Testis (tissue), 3 donors: ENCODE results near the gene PANX2. TPM values are rescaled to one million over a fixed set of nuclear protein-coding genes. Genes with fewer than 3 reads are reported as not detected.

Experiments
- DNase-seq: peaks from one replicate; pipeline ENCODE4 v3.0.0-alpha.2; 2019
- H3K27ac ChIP-seq, 2 donors: fragments of 200-600 bp; sonication (generic); one replicate each; pipeline ENCODE4 v1.5.1; 2019
- H3K27me3 ChIP-seq: fragments of 200-600 bp; sonication (generic); one replicate; pipeline ENCODE4 v1.5.1; 2019
- H3K36me3 ChIP-seq: fragments of 200-600 bp; sonication (generic); one replicate; pipeline ENCODE4 v1.5.1; 2017; ENCODE audit warnings: low read depth; ENCODE audit errors: missing control alignments
- H3K4me1 ChIP-seq: fragments of 200-600 bp; sonication (generic); one replicate; pipeline ENCODE4 v1.5.1; 2019
- H3K4me3 ChIP-seq, 2 donors: fragments of 200-600 bp; sonication (generic); one replicate each; pipeline ENCODE4 v1.5.1; 2017 to 2019
- H3K9me3 ChIP-seq: fragments of 200-600 bp; sonication (generic); one replicate; pipeline ENCODE4 v1.5.1; 2017
- POLR2A ChIP-seq: fragments of 450-650 bp; IDR thresholded peaks from one replicate; pipeline ENCODE4 v1.6.1; 2017; ENCODE audit warnings: antibody characterized with exemption, mild to moderate bottlenecking, moderate library complexity
- WGBS, 2 donors: methylation state at CpG; one replicate each; pipeline ENCODE4 v1.1.5; 2018; 5-methylcytosine and 5-hydroxymethylcytosine counted together
- intact Hi-C: fragments of 100-400 bp; cut with DNase I; formaldehyde crosslinking; loops from one replicate; pipeline ENCODE4 v1.15.1; 2023; ENCODE audit warnings: low total_unique reads
- polyA plus RNA-seq: library from polyadenylated mRNA; stranded (reverse); fragments of 350-450 nt; fragmentation: Illumina TruSeq; extraction: RNeasy Lipid Tissue Mini Kit (QIAGEN cat#74804); gene quantifications from one replicate; pipeline ENCODE4 v1.2.3, GENCODE V29; 2014; ENCODE audit warnings: low read depth, low replicate concordance; ENCODE audit not compliant: insufficient read depth
- total RNA-seq, 2 donors: library from RNA; depleted of rRNA; stranded (reverse); fragments of >200 nt; gene quantifications; one replicate each; pipeline ENCODE4 v1.2.3, GENCODE V29; 2016
- TF ChIP-seq, protein P1 (sequence below), 3 experiments: fragments of 450-650 bp in 2 of 3; fragments of 200-600 bp in 1 of 3; sonication (generic) in 1 of 3; IDR thresholded peaks; one replicate each; pipeline ENCODE4 v1.5.1; 2016 to 2019; ENCODE audit warnings: antibody characterized with exemption in 3 of 3, mild to moderate bottlenecking in 2 of 3, moderate library complexity in 1 of 3

PANX2 gene
- total and polyA plus RNA-seq, 3 donors from 2014 or later, result 2.0 to 6.3 (median 5.3) TPM

DNA sequence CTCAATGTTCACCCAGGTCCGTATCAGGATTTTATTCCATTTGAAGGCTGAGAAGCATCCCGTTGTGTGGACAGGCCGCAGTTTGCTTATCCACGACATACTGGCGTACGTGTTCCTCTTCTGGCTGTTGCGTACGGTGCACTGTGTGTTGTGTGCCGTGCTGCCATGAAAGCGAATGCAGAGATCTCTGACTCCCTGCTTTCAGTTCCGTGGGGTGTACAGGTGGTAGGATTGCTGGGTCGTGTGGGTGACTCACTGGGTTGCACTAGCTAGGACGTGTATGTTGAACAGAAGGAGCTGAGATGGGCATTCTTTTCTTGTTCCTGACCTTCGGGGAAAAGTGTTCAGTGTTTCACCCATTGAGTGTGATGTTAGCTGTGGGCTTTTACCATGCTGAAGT lies 40.6 kb downstream of the PANX2 start:
- H3K9me3 ChIP-seq, result no peaks in the 10 kb centered on the region
- intact Hi-C loops, result no loop called here
- peaks cover 31% of the 10 kb centered on the region for H3K4me1 ChIP-seq
- DNase-seq, result no peak
- no peak overlapping the region for H3K27ac ChIP-seq
- H3K36me3 ChIP-seq, result no peaks in the 10 kb centered on the region
- H3K4me3 ChIP-seq, result no peak overlapping the region
- no peaks in the 10 kb centered on the region for H3K27me3 ChIP-seq
- 88 to 90% methylated on average over 14 of the region's 14 CpGs for WGBS, 2 donors
- TF ChIP-seq, protein P1, sequence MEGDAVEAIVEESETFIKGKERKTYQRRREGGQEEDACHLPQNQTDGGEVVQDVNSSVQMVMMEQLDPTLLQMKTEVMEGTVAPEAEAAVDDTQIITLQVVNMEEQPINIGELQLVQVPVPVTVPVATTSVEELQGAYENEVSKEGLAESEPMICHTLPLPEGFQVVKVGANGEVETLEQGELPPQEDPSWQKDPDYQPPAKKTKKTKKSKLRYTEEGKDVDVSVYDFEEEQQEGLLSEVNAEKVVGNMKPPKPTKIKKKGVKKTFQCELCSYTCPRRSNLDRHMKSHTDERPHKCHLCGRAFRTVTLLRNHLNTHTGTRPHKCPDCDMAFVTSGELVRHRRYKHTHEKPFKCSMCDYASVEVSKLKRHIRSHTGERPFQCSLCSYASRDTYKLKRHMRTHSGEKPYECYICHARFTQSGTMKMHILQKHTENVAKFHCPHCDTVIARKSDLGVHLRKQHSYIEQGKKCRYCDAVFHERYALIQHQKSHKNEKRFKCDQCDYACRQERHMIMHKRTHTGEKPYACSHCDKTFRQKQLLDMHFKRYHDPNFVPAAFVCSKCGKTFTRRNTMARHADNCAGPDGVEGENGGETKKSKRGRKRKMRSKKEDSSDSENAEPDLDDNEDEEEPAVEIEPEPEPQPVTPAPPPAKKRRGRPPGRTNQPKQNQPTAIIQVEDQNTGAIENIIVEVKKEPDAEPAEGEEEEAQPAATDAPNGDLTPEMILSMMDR (IDR thresholded peaks at IDR 0.05), result no peak
- no peak for TF ChIP-seq POLR2A

DNA sequence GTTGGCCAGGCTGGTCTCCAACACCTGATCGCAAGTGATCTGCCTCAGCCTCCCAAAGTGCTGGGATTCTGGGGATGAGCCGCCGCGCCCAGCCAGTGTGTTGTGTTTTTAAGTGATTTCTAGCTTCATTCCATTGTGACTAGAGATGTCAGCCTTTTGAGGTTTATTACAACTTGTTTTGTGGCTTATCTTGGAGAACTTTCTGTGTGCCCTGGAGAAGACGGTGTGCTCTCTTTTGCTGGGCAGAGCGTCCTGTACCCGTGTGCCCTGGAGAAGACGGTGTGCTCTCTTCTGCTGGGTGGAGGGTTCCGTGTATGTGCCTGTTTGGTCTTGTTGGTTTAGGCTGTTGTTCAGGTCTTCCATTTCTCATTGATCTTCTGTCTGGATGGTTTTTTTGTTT lies 42.7 kb downstream of the PANX2 start:
- Histone ChIP-seq H3K4me1 (peaks cover 24% of the 10 kb centered on the region), H3K9me3 (no peaks in the 10 kb centered on the region), H3K27ac (no peak overlapping the region), H3K36me3 (no peaks in the 10 kb centered on the region), H3K4me3 (no peak overlapping the region), H3K27me3 (no peaks in the 10 kb centered on the region)
- no peak for DNase-seq
- TF ChIP-seq POLR2A, result no peak
- TF ChIP-seq, protein P1 (IDR thresholded peaks at IDR 0.05), result no peak
- WGBS, 2 donors, result 61 to 83% methylated on average over 9 of the region's 9 CpGs
- intact Hi-C loops, result no loop called here

DNA sequence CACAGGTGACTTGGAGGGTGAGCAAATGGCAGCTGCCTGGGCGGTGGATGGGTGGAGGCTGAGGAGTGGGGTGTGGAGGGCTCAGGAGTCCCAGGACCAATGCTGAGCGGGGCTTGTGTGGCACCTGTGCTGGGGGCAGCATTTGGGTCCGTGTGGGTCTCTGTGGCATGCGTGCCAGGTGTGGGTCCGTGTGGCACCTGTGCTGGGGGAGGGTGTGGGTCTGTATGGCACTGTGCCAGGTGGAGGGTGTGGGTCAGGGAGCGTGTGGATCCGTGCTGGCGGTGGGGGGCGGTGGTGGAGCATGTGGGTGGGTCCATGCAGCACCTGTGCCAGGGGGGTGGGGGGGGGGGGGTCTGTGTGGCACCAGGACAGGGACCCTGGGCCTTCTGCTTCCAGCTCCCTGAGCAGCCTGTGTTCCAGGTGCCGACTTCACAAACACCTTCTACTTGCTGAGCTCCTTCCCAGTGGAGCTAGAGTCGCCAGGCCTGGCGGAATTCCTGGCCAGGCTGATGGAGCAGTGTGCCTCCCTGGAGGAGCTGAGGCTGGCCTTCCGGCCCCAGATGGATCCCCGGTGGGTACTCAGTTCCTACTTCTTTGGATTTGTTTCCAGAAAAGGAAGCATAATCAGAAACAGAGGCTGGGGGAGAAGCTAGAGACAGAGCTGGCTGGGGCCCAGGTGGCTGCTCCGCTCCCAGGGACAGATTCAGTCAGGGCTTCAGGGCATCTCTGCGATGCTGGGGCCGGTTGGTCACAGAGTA lies 44.9 kb downstream of the PANX2 start:
- H3K4me1 ChIP-seq, result peaks cover 8% of the 10 kb centered on the region
- TF ChIP-seq POLR2A, result no peak
- TF ChIP-seq, protein P1 (IDR thresholded peaks at IDR 0.05), result no peak
- no peaks in the 10 kb centered on the region for H3K27me3 ChIP-seq
- intact Hi-C loops, result no loop called here
- H3K36me3 ChIP-seq, result no peaks in the 10 kb centered on the region
- WGBS, 2 donors, result 68 to 88% methylated on average over 3 to 17 of the region's 17 CpGs
- H3K9me3 ChIP-seq, result no peaks in the 10 kb centered on the region
- H3K27ac ChIP-seq, result no peak overlapping the region
- H3K4me3 ChIP-seq, result no peak overlapping the region
- DNase-seq, result no peak

DNA sequence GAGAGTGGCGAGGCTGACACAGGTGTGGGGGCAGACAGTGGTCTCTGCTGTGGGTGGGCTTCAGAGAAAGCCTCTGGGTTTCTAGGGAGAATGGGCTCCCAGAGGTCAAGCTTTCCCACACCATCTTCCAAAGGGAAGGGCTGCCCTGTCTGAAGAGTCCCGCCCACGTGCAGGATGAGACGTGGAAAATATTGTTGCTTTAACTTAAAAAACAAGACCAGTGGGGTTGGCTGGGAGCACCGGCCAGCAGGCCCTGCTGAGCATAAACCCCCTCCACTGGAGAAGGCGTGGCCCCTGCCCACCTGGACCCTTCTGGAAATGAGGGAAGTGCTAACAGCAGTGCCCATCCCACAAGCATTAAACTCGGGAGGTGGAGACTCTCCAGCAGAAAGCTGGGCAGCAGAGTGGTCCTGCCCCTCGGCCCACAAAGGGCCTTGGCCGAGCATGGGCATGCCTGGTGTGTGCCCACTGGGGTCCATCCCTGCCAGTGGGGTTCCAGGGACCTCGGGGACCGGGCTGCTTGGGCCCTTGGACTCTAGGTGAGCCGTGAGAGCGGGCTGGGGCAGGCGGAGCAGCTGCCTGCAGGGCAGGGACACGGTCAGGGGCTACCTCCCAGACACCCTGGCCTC lies 45.6 kb downstream of the PANX2 start:
- no peak overlapping the region for H3K4me3 ChIP-seq
- H3K9me3 ChIP-seq, result no peaks in the 10 kb centered on the region
- no peak overlapping the region for H3K27ac ChIP-seq
- intact Hi-C loops, result no loop called here
- 71 to 75% methylated on average over 5 to 15 of the region's 15 CpGs for WGBS, 2 donors
- H3K27me3 ChIP-seq, result no peaks in the 10 kb centered on the region
- no peak for TF ChIP-seq POLR2A
- TF ChIP-seq, protein P1 (IDR thresholded peaks at IDR 0.05), result no peak
- peaks cover 5% of the 10 kb centered on the region for H3K4me1 ChIP-seq
- H3K36me3 ChIP-seq, result no peaks in the 10 kb centered on the region
- no peak for DNase-seq
